Gastrocnemius medialis (tissue), 4 donors: ENCODE data around the gene SSTR3. TPM values are rescaled to one million over a fixed set of nuclear protein-coding genes. Genes with fewer than 3 reads are reported as not detected.
A peak's percentile ranks its signal among the peaks of the same experiment; 100 is the strongest.
"Not testable (repeated sequence)": the region's sequence is repeated elsewhere in the genome, so short reads cannot be mapped to it uniquely, and the experiment has no call there.

ENCODE experiments used
- ATAC-seq, 2 donors: fragments of 150-250 bp; one replicate each; pipeline ENCODE4 v1.9.1; 2016
- DNase-seq, 2 donors: peaks; one replicate each; pipeline ENCODE4 v3.0.0-alpha.2; 2019
- H3K27ac ChIP-seq, 4 donors: fragments of 200-600 bp; sonication (generic); 1 replicate in 1 of 4; 2 replicates in 3 of 4; pipeline ENCODE4 v1.5.1; 2016 to 2018; ENCODE audit warnings: mild to moderate bottlenecking in 2 of 4, moderate library complexity in 1 of 4
- H3K27me3 ChIP-seq, 3 donors: fragments of 200-600 bp; sonication (generic) in 2 of 3; 1 replicate in 1 of 3; 2 replicates in 2 of 3; pipeline versions ENCODE4 v1.5.1 to v1.6.0; 2016 to 2019; ENCODE audit warnings: mild to moderate bottlenecking in 1 of 3, moderate library complexity in 1 of 3
- H3K36me3 ChIP-seq, 2 donors: fragments of 200-600 bp; sonication (generic) in 1 of 2; one replicate each; pipeline ENCODE4 v1.5.1; 2017 to 2018
- H3K4me1 ChIP-seq, 2 donors: fragments of 200-600 bp; sonication (generic) in 1 of 2; one replicate each; pipeline ENCODE4 v1.5.1; 2016 to 2017; ENCODE audit warnings: mild to moderate bottlenecking in 2 of 2
- H3K4me3 ChIP-seq, 4 donors: fragments of 200-600 bp; sonication (generic) in 3 of 4; 1 replicate in 1 of 4; 2 replicates in 3 of 4; pipeline ENCODE4 v1.5.1; 2016 to 2019; ENCODE audit warnings: mild to moderate bottlenecking in 2 of 4
- H3K9me3 ChIP-seq, 3 donors: fragments of 200-600 bp; sonication (generic) in 2 of 3; 1 replicate in 1 of 3; 2 replicates in 2 of 3; pipeline ENCODE4 v1.5.1; 2016 to 2019
- POLR2A ChIP-seq, 2 donors: fragments of 450-650 bp; IDR thresholded peaks; one replicate each; pipeline ENCODE4 v1.6.1; 2017; ENCODE audit warnings: antibody characterized with exemption in 2 of 2, mild to moderate bottlenecking in 2 of 2, moderate library complexity in 2 of 2
- in situ Hi-C, 4 donors: fragments of 200-750 bp; cut with MboI; loops; one replicate each; pipeline versions ENCODE4 v1.15.0 to v1.8.0; 2017; ENCODE audit warnings: low sequenced_read_pairs in 4 of 4
- intact Hi-C: fragments of 100-400 bp; cut with DNase I; formaldehyde crosslinking; loops from one replicate; pipeline ENCODE4 v1.15.1; 2023; ENCODE audit warnings: low total_unique reads
- total RNA-seq, 4 donors: library from RNA; depleted of rRNA; stranded (reverse); fragments of >200 nt; gene quantifications; one replicate each; pipeline versions ENCODE4 v1.1.0 to v1.2.3, GENCODE V29; 2016
- TF ChIP-seq, protein P1 (sequence below), 5 experiments: fragments of 450-650 bp in 3 of 5; fragments of 200-600 bp in 2 of 5; sonication (generic) in 2 of 5; IDR thresholded peaks in 4 of 5; conservative IDR thresholded peaks in 1 of 5; 1 replicate in 4 of 5; 2 replicates in 1 of 5; pipeline ENCODE4 v1.5.1; 2016 to 2019; ENCODE audit warnings: antibody characterized with exemption in 5 of 5, mild to moderate bottlenecking in 3 of 5, moderate library complexity in 3 of 5

The SSTR3 gene
- total RNA-seq, 4 donors from 2014 or later = not detected

DNA sequence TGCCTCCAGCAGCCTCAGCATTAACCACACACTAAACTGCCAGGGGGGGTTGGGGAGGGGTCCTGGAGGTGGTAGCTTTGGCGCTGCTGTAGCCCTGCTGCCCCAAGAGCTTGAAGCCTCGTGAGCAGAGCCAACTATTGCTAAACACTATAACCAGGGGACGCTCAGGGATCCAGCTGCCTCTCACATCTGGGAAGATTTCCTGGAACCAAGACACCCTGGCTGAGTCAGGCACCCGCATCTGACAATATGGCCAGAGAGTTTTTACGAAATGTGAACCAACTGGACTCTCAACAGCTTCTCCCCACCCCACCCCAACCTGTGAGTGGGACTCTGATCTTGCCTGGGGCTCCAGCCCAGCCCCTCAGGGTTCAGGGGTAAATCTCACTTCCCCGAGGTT, 38.6 kb downstream of the SSTR3 start:
- no peak overlapping the region for H3K27ac ChIP-seq
- TF ChIP-seq POLR2A (IDR thresholded peaks at IDR 0.05) = no peak
- peaks cover 26 to 34% of the 10 kb centered on the region in 2 donors for H3K4me1 ChIP-seq
- in situ Hi-C loops (no loop called here), intact Hi-C loops (no loop called here)
- peak; percentile 29 to 66 for DNase-seq
- peaks cover 0 to 13% (median 0%) of the 10 kb centered on the region in 3 donors for H3K27me3 ChIP-seq
- ATAC-seq = peak in 1 of 2 donors; percentile 59
- no peaks in the 10 kb centered on the region for H3K9me3 ChIP-seq
- no peak overlapping the region for H3K4me3 ChIP-seq
- no peaks in the 10 kb centered on the region for H3K36me3 ChIP-seq

- H3K9me3 ChIP-seq = no peaks in the 10 kb centered on the region
- peaks cover 0 to 13% (median 0%) of the 10 kb centered on the region in 3 donors for H3K27me3 ChIP-seq
- in situ Hi-C loops = no loop called here
- intact Hi-C loops = no loop called here
- TF ChIP-seq, protein P1, sequence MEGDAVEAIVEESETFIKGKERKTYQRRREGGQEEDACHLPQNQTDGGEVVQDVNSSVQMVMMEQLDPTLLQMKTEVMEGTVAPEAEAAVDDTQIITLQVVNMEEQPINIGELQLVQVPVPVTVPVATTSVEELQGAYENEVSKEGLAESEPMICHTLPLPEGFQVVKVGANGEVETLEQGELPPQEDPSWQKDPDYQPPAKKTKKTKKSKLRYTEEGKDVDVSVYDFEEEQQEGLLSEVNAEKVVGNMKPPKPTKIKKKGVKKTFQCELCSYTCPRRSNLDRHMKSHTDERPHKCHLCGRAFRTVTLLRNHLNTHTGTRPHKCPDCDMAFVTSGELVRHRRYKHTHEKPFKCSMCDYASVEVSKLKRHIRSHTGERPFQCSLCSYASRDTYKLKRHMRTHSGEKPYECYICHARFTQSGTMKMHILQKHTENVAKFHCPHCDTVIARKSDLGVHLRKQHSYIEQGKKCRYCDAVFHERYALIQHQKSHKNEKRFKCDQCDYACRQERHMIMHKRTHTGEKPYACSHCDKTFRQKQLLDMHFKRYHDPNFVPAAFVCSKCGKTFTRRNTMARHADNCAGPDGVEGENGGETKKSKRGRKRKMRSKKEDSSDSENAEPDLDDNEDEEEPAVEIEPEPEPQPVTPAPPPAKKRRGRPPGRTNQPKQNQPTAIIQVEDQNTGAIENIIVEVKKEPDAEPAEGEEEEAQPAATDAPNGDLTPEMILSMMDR (IDR thresholded peaks at IDR 0.05 in 4 of 5, conservative IDR thresholded peaks at IDR 0.05 in 1 of 5) = no peak
- no peak for TF ChIP-seq POLR2A (IDR thresholded peaks at IDR 0.05)
- peaks cover 16 to 22% of the 10 kb centered on the region in 2 donors for H3K4me1 ChIP-seq
- H3K27ac ChIP-seq = no peak overlapping the region
- H3K36me3 ChIP-seq = no peaks in the 10 kb centered on the region
- no peak overlapping the region for H3K4me3 ChIP-seq
- no peak for ATAC-seq
- peak in 1 of 2 donors; percentile 3 for DNase-seq
Observed at GRCh38 chr22:37172266-37173245, 39.7 kb downstream of the SSTR3 start.

GRCh38 chr22:37171662-37172061, 40.6 kb downstream of the SSTR3 start:
- in situ Hi-C loops (no loop called here), intact Hi-C loops (no loop called here)
- no peak for TF ChIP-seq POLR2A (IDR thresholded peaks at IDR 0.05)
- TF ChIP-seq, protein P1 (IDR thresholded peaks at IDR 0.05 in 4 of 5, conservative IDR thresholded peaks at IDR 0.05 in 1 of 5) = no peak
- ATAC-seq (no peak), DNase-seq (no peak)
- Histone ChIP-seq H3K4me3 (no peak overlapping the region), H3K4me1 (peaks cover 13 to 21% of the 10 kb centered on the region in 2 donors), H3K27ac (no peak overlapping the region), H3K36me3 (no peaks in the 10 kb centered on the region), H3K9me3 (no peaks in the 10 kb centered on the region), H3K27me3 (peaks cover 0 to 13% (median 0%) of the 10 kb centered on the region in 3 donors)

DNA sequence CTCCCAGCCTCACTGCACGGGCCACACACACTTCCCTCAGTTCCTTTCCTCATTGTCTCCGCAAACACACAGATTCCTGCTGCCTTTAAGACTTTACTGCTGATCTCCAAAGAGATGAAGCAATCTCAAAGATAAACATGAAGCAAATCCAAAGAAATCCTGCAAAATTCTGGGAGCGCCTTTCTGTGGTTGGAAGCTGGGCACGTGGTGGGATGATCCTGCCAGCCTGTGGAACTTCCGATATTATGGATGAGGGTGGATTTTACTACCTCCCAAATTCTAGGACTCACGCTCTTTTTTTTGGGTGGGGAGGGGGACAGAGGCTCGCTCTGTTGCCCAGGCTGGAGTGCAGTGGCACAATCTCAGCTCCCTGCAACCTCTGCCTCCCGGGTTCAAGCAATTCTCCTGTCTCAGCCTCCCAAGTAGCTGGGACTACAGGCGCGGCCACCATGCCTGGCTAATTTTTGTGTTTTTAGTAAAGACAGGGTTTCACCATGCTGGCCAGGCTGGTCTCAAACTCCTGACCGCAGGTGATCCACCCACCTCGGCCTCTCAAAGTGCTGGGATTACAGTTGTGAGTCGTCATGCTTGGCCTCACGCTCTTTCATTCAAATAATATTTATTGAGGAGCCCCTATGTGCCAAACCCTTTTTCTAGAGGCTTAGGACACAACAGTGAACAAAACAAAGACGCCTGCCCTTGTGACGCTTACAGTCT, 41.4 kb downstream of the SSTR3 start:
- in situ Hi-C loops, intact Hi-C loops: not testable (repeated sequence)
- DNase-seq = peak in 1 of 2 donors; percentile 3

DNA sequence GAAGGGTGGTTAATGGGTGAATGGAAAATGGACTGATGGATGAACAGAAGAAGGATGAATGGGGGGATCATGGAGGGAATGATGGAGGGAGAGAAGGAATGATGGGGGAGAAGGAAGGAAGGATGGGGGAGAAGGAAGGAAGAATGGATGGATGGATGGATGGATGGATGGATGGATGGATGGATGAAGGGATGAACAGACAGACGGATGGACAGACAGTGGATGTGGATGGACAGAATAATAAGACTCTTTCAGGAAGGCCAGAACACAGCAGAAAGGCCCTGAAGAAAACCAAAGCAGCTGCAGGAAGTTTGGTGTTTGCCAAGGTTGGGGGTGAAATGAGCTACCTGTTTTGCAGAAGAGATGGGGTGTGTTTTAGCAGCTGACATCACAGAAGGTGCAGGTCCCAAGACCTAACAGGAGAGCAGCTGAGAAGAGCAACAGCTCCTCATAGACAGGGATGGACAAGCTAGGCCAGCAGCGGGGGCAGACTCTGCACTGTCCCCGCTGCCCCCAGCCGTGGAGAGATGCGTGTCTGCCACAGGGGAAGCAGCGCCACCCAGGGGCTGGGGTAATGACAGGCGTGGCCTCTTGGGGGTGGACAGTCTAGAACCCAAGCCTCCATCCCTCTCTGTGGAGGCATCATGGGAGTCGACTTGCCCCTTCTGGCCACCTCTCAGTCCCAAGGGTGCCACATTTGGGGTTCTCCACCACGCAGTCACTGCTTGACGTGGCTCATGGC, 42.2 kb downstream of the SSTR3 start:
- no peak for TF ChIP-seq POLR2A (IDR thresholded peaks at IDR 0.05)
- TF ChIP-seq, protein P1 (IDR thresholded peaks at IDR 0.05 in 4 of 5, conservative IDR thresholded peaks at IDR 0.05 in 1 of 5) = no peak
- DNase-seq = peak in 1 of 2 donors; percentile 7
- peaks cover 0 to 11% (median 0%) of the 10 kb centered on the region in 3 donors for H3K27me3 ChIP-seq
- no peaks in the 10 kb centered on the region for H3K36me3 ChIP-seq
- intact Hi-C loops (no loop called here), in situ Hi-C loops (no loop called here)
- H3K4me1 ChIP-seq = peaks cover 4 to 8% of the 10 kb centered on the region in 2 donors
- H3K4me3 ChIP-seq = no peak overlapping the region
- H3K27ac ChIP-seq = no peak overlapping the region
- no peaks in the 10 kb centered on the region for H3K9me3 ChIP-seq
- no peak for ATAC-seq

More for the DNA sequence above, 41.4 kb downstream of the SSTR3 start:
- H3K4me3 ChIP-seq, H3K36me3 ChIP-seq, ATAC-seq, H3K27ac ChIP-seq, H3K9me3 ChIP-seq: not testable (repeated sequence)
- H3K27me3 ChIP-seq = peaks cover 0 to 13% (median 0%) of the 10 kb centered on the region in 3 donors
- peaks cover 6 to 13% of the 10 kb centered on the region in 2 donors for H3K4me1 ChIP-seq
